GM12875 (cell line): ENCODE measurements around the gene FOXC1.

ENCODE experiments used
- H3K4me3 ChIP-seq: one replicate; pipeline ENCODE4 v1.5.1; 2011; ENCODE audit warnings: low read depth, low read length, control low read depth
- CTCF ChIP-seq: IDR thresholded peaks from 2 replicates; pipeline ENCODE4 v1.5.1; 2011; ENCODE audit warnings: low read depth, mild to moderate bottlenecking, control low read depth, inconsistent platforms, low read length, moderate library complexity, borderline replicate concordance; ENCODE audit not compliant: insufficient read depth

The FOXC1 gene

DNA sequence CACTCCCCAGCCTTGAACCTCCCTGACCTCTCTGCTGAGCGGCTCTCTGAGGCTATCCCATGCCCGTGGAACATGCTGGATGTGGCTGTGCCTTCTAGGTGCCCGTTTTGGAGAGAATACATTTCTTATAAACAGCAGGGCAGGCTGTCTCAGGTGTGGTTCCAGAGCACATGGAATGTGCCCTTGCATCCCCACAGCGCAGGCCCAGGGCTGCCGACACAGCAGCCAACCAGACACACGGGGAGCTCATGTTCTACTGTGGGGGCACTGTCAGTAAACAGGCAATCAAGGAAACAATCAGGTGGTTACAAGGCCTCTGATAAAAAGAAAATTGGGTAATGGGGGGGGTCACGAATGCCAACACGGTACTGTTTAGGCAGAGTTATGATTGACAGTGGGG lies 30.8 kb downstream of the FOXC1 start:
- no peak for TF ChIP-seq CTCF

GRCh38 chr6:1641343-1641885 lies 31.7 kb downstream of the FOXC1 start:
- H3K4me3 ChIP-seq = no peak overlapping the region
- TF ChIP-seq CTCF = no peak

More for the DNA sequence above, 30.8 kb downstream of the FOXC1 start:
- no peak overlapping the region for H3K4me3 ChIP-seq

GRCh38 chr6:1643111-1643510 lies 33.4 kb downstream of the FOXC1 start:
- no peak for TF ChIP-seq CTCF
- H3K4me3 ChIP-seq = no peak overlapping the region

DNA sequence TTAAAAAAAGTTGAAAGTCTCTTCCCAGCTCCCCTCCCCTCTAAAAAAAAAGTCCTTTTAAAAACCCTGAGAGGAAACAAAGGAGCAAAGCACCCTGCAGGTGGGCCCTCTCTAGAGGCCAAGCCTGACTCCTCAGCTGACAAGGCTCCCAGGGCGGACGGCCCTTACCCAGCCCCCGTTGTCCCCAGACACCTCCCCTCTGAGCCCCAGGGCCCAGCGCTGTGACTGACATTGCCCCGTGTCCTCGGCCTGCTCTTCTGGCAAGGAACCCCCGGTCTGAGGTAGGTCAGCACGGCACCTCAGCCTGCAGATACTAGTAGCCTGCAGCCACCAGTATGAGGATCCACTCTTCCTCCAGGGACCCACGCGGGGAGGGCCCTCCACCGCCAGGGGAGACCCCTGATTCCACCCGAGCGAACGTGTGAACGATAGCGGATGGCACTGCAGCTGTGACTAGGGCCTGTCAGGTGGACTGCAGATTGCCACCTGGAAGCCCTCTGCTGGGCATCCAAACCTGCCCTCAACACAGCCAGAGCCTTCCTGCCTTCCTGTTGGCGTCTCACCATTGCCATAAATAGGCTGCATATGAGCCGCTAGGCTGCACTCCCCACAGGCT lies 34.2 kb downstream of the FOXC1 start:
- TF ChIP-seq CTCF = no peak

GRCh38 chr6:1644516-1645060 lies 34.9 kb downstream of the FOXC1 start:
- no peak for TF ChIP-seq CTCF
- no peak overlapping the region for H3K4me3 ChIP-seq

More for the DNA sequence above, 34.2 kb downstream of the FOXC1 start:
- no peak overlapping the region for H3K4me3 ChIP-seq

- no peak for TF ChIP-seq CTCF
Measured at GRCh38 chr6:1645466-1646185, 35.9 kb downstream of the FOXC1 start.

More at GRCh38 chr6:1645466-1646185, 35.9 kb downstream of the FOXC1 start:
- no peak overlapping the region for H3K4me3 ChIP-seq
